Immature natural killer cell (primary cell): Measurements from ENCODE around the gene SLC17A8. TPM values are rescaled to one million over a fixed set of nuclear protein-coding genes. Genes with fewer than 3 reads are reported as not detected.

Source experiments
- DNase-seq, 3 donors: peaks; one replicate each; pipeline ENCODE4 v3.0.0; 2022; ENCODE audit warnings: mixed read lengths in 1 of 3
- H3K27ac Mint-ChIP-seq, 6 donors: one replicate each; pipeline ENCODE4 v1.8.0; 2020; ENCODE audit warnings: mixed read lengths in 6 of 6, mild to moderate bottlenecking in 5 of 6, inconsistent platforms in 4 of 6, moderate library complexity in 3 of 6
- H3K27me3 Mint-ChIP-seq, 3 donors: one replicate each; pipeline ENCODE4 v1.8.0; 2020 to 2021; ENCODE audit warnings: low read depth in 3 of 3, mild to moderate bottlenecking in 3 of 3, mixed read lengths in 3 of 3, moderate library complexity in 3 of 3, inconsistent platforms in 1 of 3
- H3K36me3 Mint-ChIP-seq, 3 donors: one replicate each; pipeline ENCODE4 v1.8.0; 2020; ENCODE audit warnings: mixed read lengths in 3 of 3, inconsistent platforms in 2 of 3, mild to moderate bottlenecking in 2 of 3
- H3K4me1 Mint-ChIP-seq, 2 donors: one replicate each; pipeline ENCODE4 v1.8.0; 2020; ENCODE audit warnings: inconsistent platforms in 2 of 2, mild to moderate bottlenecking in 2 of 2, mixed read lengths in 2 of 2, moderate library complexity in 1 of 2
- H3K4me3 Mint-ChIP-seq, 5 donors: one replicate each; pipeline ENCODE4 v1.8.0; 2020; ENCODE audit warnings: mild to moderate bottlenecking in 5 of 5, mixed read lengths in 5 of 5, inconsistent platforms in 3 of 5, moderate library complexity in 3 of 5
- H3K9me3 Mint-ChIP-seq, 6 donors: one replicate each; pipeline ENCODE4 v1.8.0; 2020; ENCODE audit warnings: mild to moderate bottlenecking in 6 of 6, mixed read lengths in 6 of 6, inconsistent platforms in 4 of 6, moderate library complexity in 3 of 6
- polyA plus RNA-seq, 3 donors: library from polyadenylated mRNA; unstranded; fragments of 300-500 nt; fragmentation: Illumina TruSeq; gene quantifications; one replicate each; pipeline ENCODE4 v1.2.3, GENCODE V29; 2021

SLC17A8 gene
- polyA plus RNA-seq, 3 donors from 2014 or later: not detected

- DNase-seq: no peak
Measured at GRCh38 chr12:100345020-100345767, 11.7 kb upstream of the SLC17A8 start.

DNA sequence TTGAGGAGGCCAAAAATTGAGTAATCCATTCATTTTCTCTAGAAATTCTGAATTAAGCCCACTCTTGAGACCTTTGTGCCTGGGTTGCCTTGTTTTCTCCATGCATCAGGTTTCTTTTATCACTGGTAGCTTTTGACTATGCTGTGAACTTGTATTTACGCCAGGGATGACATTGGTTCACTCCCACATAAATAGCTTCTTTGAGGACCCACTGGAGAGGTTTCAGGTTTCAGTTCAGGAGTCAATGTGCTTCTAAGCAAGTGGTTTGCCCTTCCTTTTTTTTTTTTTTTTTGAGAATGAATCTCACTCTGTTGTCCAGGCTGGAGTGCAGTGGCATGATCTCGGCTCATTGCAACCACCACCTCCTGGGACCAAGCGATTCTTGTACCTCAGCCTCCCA, 10.2 kb upstream of the SLC17A8 start:
- H3K4me1 Mint-ChIP-seq: no peaks in the 10 kb centered on the region
- peaks cover 0 to 10% (median 7%) of the 10 kb centered on the region in 3 donors for H3K36me3 Mint-ChIP-seq
- no peaks in the 10 kb centered on the region for H3K9me3 Mint-ChIP-seq
- H3K27me3 Mint-ChIP-seq: peaks cover 1 to 2% (median 2%) of the 10 kb centered on the region in 3 donors
- no peak overlapping the region for H3K4me3 Mint-ChIP-seq
- DNase-seq: no peak
- H3K27ac Mint-ChIP-seq: no peak overlapping the region

More at GRCh38 chr12:100345020-100345767, 11.7 kb upstream of the SLC17A8 start:
- no peak overlapping the region for H3K27ac Mint-ChIP-seq
- no peaks in the 10 kb centered on the region for H3K4me1 Mint-ChIP-seq
- H3K27me3 Mint-ChIP-seq: peaks cover 1 to 2% (median 2%) of the 10 kb centered on the region in 3 donors
- H3K4me3 Mint-ChIP-seq: no peak overlapping the region
- no peaks in the 10 kb centered on the region for H3K9me3 Mint-ChIP-seq
- H3K36me3 Mint-ChIP-seq: peaks cover 0 to 10% (median 7%) of the 10 kb centered on the region in 3 donors

DNA sequence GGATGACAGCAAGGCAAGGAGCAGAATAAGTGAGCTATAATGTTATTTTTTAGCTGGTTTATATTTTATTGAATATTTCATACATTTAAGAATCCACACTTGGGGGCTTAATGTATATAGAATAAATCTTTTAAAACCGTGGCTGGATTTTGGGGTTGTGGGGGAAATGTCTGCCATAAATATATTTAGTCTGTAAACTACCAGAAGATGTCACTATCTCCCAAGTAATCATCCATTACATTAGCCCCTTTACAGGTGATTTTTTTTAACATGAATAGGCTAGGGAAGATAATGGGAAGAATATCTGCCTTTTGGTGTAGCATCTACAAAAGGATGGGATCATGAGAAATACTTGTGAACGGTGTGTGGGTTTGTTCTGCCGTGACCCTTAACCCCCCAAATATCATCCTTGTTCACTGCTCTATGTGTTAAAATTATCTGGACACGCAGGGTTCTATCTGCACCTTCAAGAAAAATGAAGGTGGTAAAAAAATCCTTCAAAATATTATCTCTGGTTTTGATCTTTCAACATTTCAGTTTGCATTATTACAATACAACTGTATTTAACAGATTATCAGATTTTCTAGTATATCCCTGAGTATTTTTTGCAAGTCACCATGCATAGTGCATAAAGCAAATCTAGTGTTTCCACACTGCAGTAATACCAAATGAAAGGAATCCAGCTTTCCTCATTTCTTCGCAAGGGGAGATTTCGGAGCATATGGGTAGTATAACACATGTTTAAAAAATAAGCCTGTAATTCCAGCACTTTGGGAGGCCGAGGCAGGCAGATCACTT, 8.0 kb upstream of the SLC17A8 start:
- Mint-ChIP-seq H3K4me1 (no peaks in the 10 kb centered on the region), H3K27me3 (peaks cover 1 to 2% (median 2%) of the 10 kb centered on the region in 3 donors), H3K9me3 (no peaks in the 10 kb centered on the region), H3K27ac (no peak overlapping the region), H3K36me3 (no peaks in the 10 kb centered on the region), H3K4me3 (no peak overlapping the region)
- DNase-seq: no peak

- Mint-ChIP-seq H3K36me3 (no peaks in the 10 kb centered on the region), H3K4me3 (no peak overlapping the region), H3K9me3 (no peaks in the 10 kb centered on the region), H3K27ac (no peak overlapping the region), H3K4me1 (no peaks in the 10 kb centered on the region), H3K27me3 (peaks cover 2 to 9% (median 6%) of the 10 kb centered on the region in 3 donors)
- DNase-seq: no peak
Measured at GRCh38 chr12:100359248-100359647, 2.4 kb downstream of the SLC17A8 start.

- Mint-ChIP-seq H3K4me1 (no peaks in the 10 kb centered on the region), H3K36me3 (no peaks in the 10 kb centered on the region), H3K4me3 (no peak overlapping the region), H3K27ac (no peak overlapping the region), H3K27me3 (peaks cover 3 to 9% (median 6%) of the 10 kb centered on the region in 3 donors), H3K9me3 (no peaks in the 10 kb centered on the region)
- DNase-seq: no peak
Measured at GRCh38 chr12:100359822-100360221, 2.9 kb downstream of the SLC17A8 start.

- H3K4me3 Mint-ChIP-seq: no peak overlapping the region
- peaks cover 3 to 9% (median 6%) of the 10 kb centered on the region in 3 donors for H3K27me3 Mint-ChIP-seq
- H3K4me1 Mint-ChIP-seq: no peaks in the 10 kb centered on the region
- DNase-seq: no peak
- no peaks in the 10 kb centered on the region for H3K9me3 Mint-ChIP-seq
- H3K36me3 Mint-ChIP-seq: no peaks in the 10 kb centered on the region
- H3K27ac Mint-ChIP-seq: no peak overlapping the region
Measured at GRCh38 chr12:100360450-100360849, 3.6 kb downstream of the SLC17A8 start.

DNA sequence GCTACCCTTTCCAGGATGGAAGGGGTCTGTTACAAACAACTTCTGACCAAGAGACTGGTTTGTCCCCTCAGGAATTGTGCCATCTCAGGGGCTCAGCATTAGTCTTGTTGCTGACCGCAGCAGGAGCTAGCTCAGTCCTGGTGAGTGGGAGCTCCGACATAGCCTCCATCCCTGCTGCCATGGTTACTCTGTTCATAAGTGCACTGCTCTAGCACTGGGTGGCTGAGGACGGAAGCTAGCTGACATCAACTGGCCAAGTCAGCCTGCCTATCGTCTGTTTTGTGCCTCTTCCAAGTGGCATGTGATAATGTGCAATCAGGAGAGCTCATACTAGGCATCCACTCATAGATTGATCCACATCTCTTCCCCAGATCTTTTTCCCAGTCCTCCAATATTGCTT, 7.5 kb downstream of the SLC17A8 start:
- peaks cover 1 to 6% (median 3%) of the 10 kb centered on the region in 3 donors for H3K27me3 Mint-ChIP-seq
- no peaks in the 10 kb centered on the region for H3K36me3 Mint-ChIP-seq
- no peak for DNase-seq
- no peak overlapping the region for H3K27ac Mint-ChIP-seq
- no peak overlapping the region for H3K4me3 Mint-ChIP-seq
- no peaks in the 10 kb centered on the region for H3K4me1 Mint-ChIP-seq
- no peaks in the 10 kb centered on the region for H3K9me3 Mint-ChIP-seq

GRCh38 chr12:100365411-100365810, 8.5 kb downstream of the SLC17A8 start:
- no peak overlapping the region for H3K27ac Mint-ChIP-seq

DNA sequence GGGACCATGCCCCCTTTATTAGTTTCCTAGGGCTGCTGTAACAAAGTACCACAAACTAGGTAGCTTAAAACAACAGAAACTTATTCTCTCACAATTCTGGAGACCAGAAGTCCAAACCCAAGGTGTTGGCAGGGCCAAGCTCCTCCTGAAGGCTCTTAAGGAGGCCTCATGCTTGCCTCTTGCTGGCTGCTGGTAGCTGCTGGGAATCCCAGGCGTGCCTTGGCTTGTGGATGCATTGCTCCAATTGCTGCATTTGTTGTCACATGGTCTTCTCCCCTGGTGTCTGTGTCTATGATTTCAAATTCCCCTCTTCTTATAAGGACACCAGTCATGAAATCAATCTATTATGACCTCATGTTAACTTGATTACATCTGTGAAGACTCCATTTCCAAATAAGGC, 11.2 kb downstream of the SLC17A8 start:
- no peaks in the 10 kb centered on the region for H3K36me3 Mint-ChIP-seq
- no peak for DNase-seq
- no peaks in the 10 kb centered on the region for H3K4me1 Mint-ChIP-seq
- H3K27ac Mint-ChIP-seq: no peak overlapping the region
- peaks cover 0 to 8% (median 0%) of the 10 kb centered on the region in 3 donors for H3K27me3 Mint-ChIP-seq
- no peak overlapping the region for H3K4me3 Mint-ChIP-seq
- H3K9me3 Mint-ChIP-seq: peaks cover 0 to 2% (median 0%) of the 10 kb centered on the region in 6 donors

More at GRCh38 chr12:100365411-100365810, 8.5 kb downstream of the SLC17A8 start:
- no peak for DNase-seq
- no peak overlapping the region for H3K4me3 Mint-ChIP-seq
- no peaks in the 10 kb centered on the region for H3K36me3 Mint-ChIP-seq
- no peaks in the 10 kb centered on the region for H3K4me1 Mint-ChIP-seq
- H3K27me3 Mint-ChIP-seq: peaks cover 1 to 6% (median 3%) of the 10 kb centered on the region in 3 donors
- no peaks in the 10 kb centered on the region for H3K9me3 Mint-ChIP-seq

- H3K36me3 Mint-ChIP-seq: no peaks in the 10 kb centered on the region
- peaks cover 0 to 7% (median 4%) of the 10 kb centered on the region in 3 donors for H3K27me3 Mint-ChIP-seq
- peaks cover 0 to 2% (median 0%) of the 10 kb centered on the region in 6 donors for H3K9me3 Mint-ChIP-seq
- H3K4me3 Mint-ChIP-seq: no peak overlapping the region
- no peak overlapping the region for H3K27ac Mint-ChIP-seq
- H3K4me1 Mint-ChIP-seq: no peaks in the 10 kb centered on the region
- no peak for DNase-seq
Measured at GRCh38 chr12:100371146-100371545, 14.3 kb downstream of the SLC17A8 start.

- Mint-ChIP-seq H3K4me1 (no peaks in the 10 kb centered on the region), H3K27me3 (peaks cover 0 to 7% (median 4%) of the 10 kb centered on the region in 3 donors), H3K36me3 (no peaks in the 10 kb centered on the region), H3K4me3 (no peak overlapping the region), H3K9me3 (peaks cover 0 to 2% (median 0%) of the 10 kb centered on the region in 6 donors), H3K27ac (no peak overlapping the region)
- DNase-seq: no peak
Measured at GRCh38 chr12:100372853-100373640, 16.2 kb downstream of the SLC17A8 start.

DNA sequence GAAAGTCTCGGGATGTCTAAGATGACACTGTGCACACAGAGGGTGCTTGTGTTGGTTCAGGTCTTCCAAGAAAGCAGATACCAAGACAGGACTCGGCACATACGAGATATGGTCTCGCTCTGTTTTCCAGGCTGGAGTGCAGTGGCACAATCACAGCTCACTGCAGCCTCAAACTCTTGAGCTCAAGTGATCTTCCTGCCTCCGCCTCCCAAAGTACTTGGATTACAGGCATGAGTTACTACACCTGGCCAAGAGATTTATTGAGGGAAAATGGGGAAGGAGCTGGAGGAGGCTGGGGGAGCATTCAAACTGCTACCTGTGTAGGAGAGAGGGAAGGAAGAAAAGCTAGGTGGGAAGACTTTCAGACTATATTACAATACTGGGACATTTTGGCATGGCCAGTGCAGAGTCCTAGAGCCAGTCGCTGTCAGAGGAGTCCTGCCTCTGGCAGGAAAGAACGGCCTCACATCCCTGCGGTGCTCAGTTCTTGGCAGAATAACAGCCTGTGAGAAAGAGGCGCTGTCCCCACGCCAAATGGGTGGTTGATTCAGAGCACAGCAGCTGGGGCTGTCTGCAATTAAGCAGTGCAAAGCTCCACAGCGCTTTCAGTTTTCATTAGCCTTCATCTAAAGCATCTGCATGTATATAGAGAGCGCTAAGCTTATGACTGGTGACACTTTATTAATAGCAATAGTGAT, 18.3 kb downstream of the SLC17A8 start:
- no peak for DNase-seq
- no peaks in the 10 kb centered on the region for H3K4me1 Mint-ChIP-seq
- no peak overlapping the region for H3K4me3 Mint-ChIP-seq
- H3K27ac Mint-ChIP-seq: no peak overlapping the region
- H3K36me3 Mint-ChIP-seq: no peaks in the 10 kb centered on the region
- H3K27me3 Mint-ChIP-seq: peaks cover 0 to 7% (median 4%) of the 10 kb centered on the region in 3 donors
- peaks cover 0 to 2% (median 0%) of the 10 kb centered on the region in 6 donors for H3K9me3 Mint-ChIP-seq

- Mint-ChIP-seq H3K4me1 (no peaks in the 10 kb centered on the region), H3K4me3 (no peak overlapping the region), H3K9me3 (peaks cover 0 to 2% (median 0%) of the 10 kb centered on the region in 6 donors), H3K27ac (no peak overlapping the region), H3K27me3 (peaks cover 0 to 6% (median 5%) of the 10 kb centered on the region in 3 donors), H3K36me3 (no peaks in the 10 kb centered on the region)
- no peak for DNase-seq
Measured at GRCh38 chr12:100376161-100376560, 19.3 kb downstream of the SLC17A8 start.
